Stimulated activated CD8-positive, alpha-beta memory T cell treated with anti-CD3 and anti-CD28 coated beads, Interleukin-4, amount 100 ng/mL, for 4 hours (primary cell): Measurements from ENCODE around the gene TERC.

Experiments used
- DNase-seq, 2 donors: peaks; one replicate each; pipeline ENCODE4 v3.0.0-alpha.2; 2020; ENCODE audit warnings: low read depth in 2 of 2, low spot score in 1 of 2

Gene TERC

GRCh38 chr3:169764882-169765612, at the start of gene TERC:
Gene TERC (minus strand): TSS chr3:169765060.
- DNase-seq, result peak; percentile 70 to 87

- peak; percentile 42 to 67 for DNase-seq
Observed at GRCh38 chr3:169813757-169814517, 49.1 kb upstream of the TERC start.

- no peak for DNase-seq
Observed at GRCh38 chr3:169813278-169813677, 48.4 kb upstream of the TERC start.

GRCh38 chr3:169812332-169813235, 47.7 kb upstream of the TERC start, which contains the start of the genes LRRC34 and LRRIQ4:
Gene LRRC34 (minus strand): TSS chr3:169812904. CDS start chr3:169812548, 356 bp downstream.
Gene LRRIQ4 (plus strand): TSS chr3:169812870. CDS start chr3:169821922, 9,052 bp downstream.
- DNase-seq, result peak; percentile 42 to 46

- no peak for DNase-seq
Observed at GRCh38 chr3:169811631-169812331, 46.9 kb upstream of the TERC start.

GRCh38 chr3:169809230-169809795, 44.5 kb upstream of the TERC start:
- DNase-seq, result no peak

GRCh38 chr3:169804681-169805080, 39.8 kb upstream of the TERC start:
- DNase-seq, result no peak

- DNase-seq, result no peak
Observed at GRCh38 chr3:169792359-169792758, 27.5 kb upstream of the TERC start.

- DNase-seq, result no peak
Observed at GRCh38 chr3:169790687-169791429, 26.0 kb upstream of the TERC start.

- no peak for DNase-seq
Observed at GRCh38 chr3:169790219-169790618, 25.4 kb upstream of the TERC start.

- DNase-seq, result no peak
Observed at GRCh38 chr3:169787791-169788190, 22.9 kb upstream of the TERC start.

- no peak for DNase-seq
Observed at GRCh38 chr3:169787120-169787519, 22.3 kb upstream of the TERC start.

- no peak for DNase-seq
Observed at GRCh38 chr3:169781209-169781855, 16.5 kb upstream of the TERC start.

GRCh38 chr3:169780742-169781141, 15.9 kb upstream of the TERC start:
- DNase-seq, result no peak

- no peak for DNase-seq
Observed at GRCh38 chr3:169777822-169778221, 13.0 kb upstream of the TERC start.

- DNase-seq, result no peak
Observed at GRCh38 chr3:169774186-169774585, 9.3 kb upstream of the TERC start.

- peak; percentile 83 to 86 for DNase-seq
Observed at GRCh38 chr3:169772897-169773816, 8.3 kb upstream of the TERC start, which contains the start of gene MYNN. Gene MYNN (plus strand): TSS chr3:169773396. CDS start chr3:169774296, 900 bp downstream.
